Osteoblast (primary cell): ENCODE measurements around the gene DNAH7. TPM values are rescaled to one million over a fixed set of nuclear protein-coding genes. Genes with fewer than 3 reads are reported as not detected.

Experiments used
- DNase-seq: peaks from one replicate; pipeline ENCODE4 v3.0.0; 2011; ENCODE audit warnings: low spot score, mixed read lengths; ENCODE audit not compliant: insufficient read length; ENCODE audit errors: missing footprints
- H2AFZ ChIP-seq: 2 replicates; pipeline ENCODE4 v1.6.0; 2011; ENCODE audit warnings: mild to moderate bottlenecking, low read length
- H3K27ac ChIP-seq: 2 replicates; pipeline ENCODE4 v1.5.1; 2011; ENCODE audit warnings: mild to moderate bottlenecking, low read depth, low read length, moderate library complexity
- H3K27me3 ChIP-seq: 2 replicates; pipeline ENCODE4 v1.6.0; 2012; ENCODE audit warnings: mild to moderate bottlenecking, control low read depth, inconsistent platforms, low read length, moderate library complexity; ENCODE audit not compliant: insufficient read depth
- H3K36me3 ChIP-seq: 2 replicates; pipeline ENCODE4 v1.5.1; 2011; ENCODE audit warnings: mild to moderate bottlenecking, low read length, control low read depth, moderate library complexity; ENCODE audit not compliant: insufficient read depth
- H3K4me1 ChIP-seq: 2 replicates; pipeline ENCODE4 v1.5.1; 2011; ENCODE audit warnings: mild to moderate bottlenecking, low read length, control low read depth, moderate library complexity; ENCODE audit not compliant: insufficient read depth
- H3K4me2 ChIP-seq: 2 replicates; pipeline ENCODE4 v1.6.0; 2011; ENCODE audit warnings: mild to moderate bottlenecking, low read length; ENCODE audit not compliant: insufficient read depth
- H3K4me3 ChIP-seq: fragments of 200-600 bp; sonication (generic); 3 replicates; pipeline ENCODE4 v1.5.1; 2012; ENCODE audit warnings: mild to moderate bottlenecking, low read length, inconsistent platforms; ENCODE audit not compliant: insufficient read depth
- H3K79me2 ChIP-seq: 2 replicates; pipeline ENCODE4 v1.6.0; 2012; ENCODE audit warnings: mild to moderate bottlenecking, low read length, control low read depth, inconsistent platforms; ENCODE audit not compliant: insufficient read depth
- H3K9me3 ChIP-seq: 2 replicates; pipeline ENCODE4 v1.5.1; 2011; ENCODE audit warnings: low read depth, low read length, control low read depth
- H4K20me1 ChIP-seq: 2 replicates; pipeline ENCODE4 v1.6.0; 2012; ENCODE audit warnings: mild to moderate bottlenecking, low read length, control low read depth; ENCODE audit not compliant: insufficient read depth
- total RNA-seq: library from RNA; depleted of rRNA; stranded (reverse); fragments of >200 nt; gene quantifications from 2 replicates; pipeline ENCODE4 v1.2.3, GENCODE V29; 2012
- TF ChIP-seq, protein P1 (sequence below): IDR thresholded peaks from 2 replicates; pipeline ENCODE4 v1.5.1; 2011; ENCODE audit warnings: mild to moderate bottlenecking, low read depth, low read length, moderate library complexity; ENCODE audit errors: extremely low read depth

DNAH7 gene
- total RNA-seq, 1 donor: 2.5 TPM

DNA sequence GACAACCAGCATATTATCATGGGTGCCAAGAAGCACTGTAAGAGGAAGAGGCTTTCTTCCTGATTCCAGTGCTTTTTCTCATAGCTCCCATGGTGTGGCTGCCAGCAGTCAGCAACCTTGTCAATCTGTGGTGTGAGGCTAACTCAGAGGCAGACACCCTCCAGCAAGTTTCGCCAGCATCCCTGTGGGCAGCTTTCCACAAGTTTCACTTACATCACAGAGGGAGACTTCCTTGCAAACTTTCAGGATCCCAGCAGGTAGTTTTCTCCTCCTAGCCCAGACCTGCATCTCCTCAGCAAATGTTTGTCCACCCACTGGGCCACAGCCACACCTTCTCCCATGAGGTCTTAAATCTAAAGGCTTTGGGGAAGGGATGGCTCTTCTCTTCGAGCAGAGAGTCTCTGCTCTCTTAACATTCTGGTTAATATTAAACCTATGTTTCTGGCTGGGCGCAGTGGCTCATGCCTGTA lies 9.1 kb downstream of the DNAH7 start:
- H4K20me1 ChIP-seq: no peaks in the 10 kb centered on the region
- no peak overlapping the region for H3K27ac ChIP-seq
- no peak for DNase-seq
- no peaks in the 10 kb centered on the region for H3K36me3 ChIP-seq
- no peaks in the 10 kb centered on the region for H3K4me1 ChIP-seq
- H3K27me3 ChIP-seq: no peaks in the 10 kb centered on the region
- H3K9me3 ChIP-seq: no peaks in the 10 kb centered on the region
- H3K79me2 ChIP-seq: no peaks in the 10 kb centered on the region
- H3K4me3 ChIP-seq: no peak overlapping the region
- no peak overlapping the region for H2AFZ ChIP-seq
- H3K4me2 ChIP-seq: no peak overlapping the region
- TF ChIP-seq, protein P1, sequence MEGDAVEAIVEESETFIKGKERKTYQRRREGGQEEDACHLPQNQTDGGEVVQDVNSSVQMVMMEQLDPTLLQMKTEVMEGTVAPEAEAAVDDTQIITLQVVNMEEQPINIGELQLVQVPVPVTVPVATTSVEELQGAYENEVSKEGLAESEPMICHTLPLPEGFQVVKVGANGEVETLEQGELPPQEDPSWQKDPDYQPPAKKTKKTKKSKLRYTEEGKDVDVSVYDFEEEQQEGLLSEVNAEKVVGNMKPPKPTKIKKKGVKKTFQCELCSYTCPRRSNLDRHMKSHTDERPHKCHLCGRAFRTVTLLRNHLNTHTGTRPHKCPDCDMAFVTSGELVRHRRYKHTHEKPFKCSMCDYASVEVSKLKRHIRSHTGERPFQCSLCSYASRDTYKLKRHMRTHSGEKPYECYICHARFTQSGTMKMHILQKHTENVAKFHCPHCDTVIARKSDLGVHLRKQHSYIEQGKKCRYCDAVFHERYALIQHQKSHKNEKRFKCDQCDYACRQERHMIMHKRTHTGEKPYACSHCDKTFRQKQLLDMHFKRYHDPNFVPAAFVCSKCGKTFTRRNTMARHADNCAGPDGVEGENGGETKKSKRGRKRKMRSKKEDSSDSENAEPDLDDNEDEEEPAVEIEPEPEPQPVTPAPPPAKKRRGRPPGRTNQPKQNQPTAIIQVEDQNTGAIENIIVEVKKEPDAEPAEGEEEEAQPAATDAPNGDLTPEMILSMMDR: no peak

DNA sequence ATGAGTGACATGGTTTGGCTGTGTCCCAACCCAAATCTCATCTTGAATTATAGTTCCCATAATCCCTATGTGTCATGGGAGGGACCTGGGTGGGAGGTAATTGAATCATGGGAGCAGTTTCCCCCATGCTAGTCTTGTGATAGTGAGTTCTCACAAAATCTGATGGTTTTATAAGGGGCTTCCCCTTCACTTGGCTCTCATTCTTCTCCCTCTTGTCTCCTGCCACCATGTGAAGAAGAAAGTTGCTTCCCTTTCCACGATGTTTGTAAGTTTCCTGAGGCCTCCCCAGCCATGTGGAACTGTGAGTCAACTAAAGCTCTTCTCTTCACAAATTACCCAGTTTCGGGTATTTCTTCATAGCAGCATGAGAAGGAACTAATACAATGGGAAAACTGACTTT lies 14.0 kb downstream of the DNAH7 start:
- H3K4me2 ChIP-seq: no peak overlapping the region
- TF ChIP-seq, protein P1: no peak
- no peak overlapping the region for H3K27ac ChIP-seq
- no peaks in the 10 kb centered on the region for H3K27me3 ChIP-seq
- H3K4me3 ChIP-seq: no peak overlapping the region
- no peak for DNase-seq
- H4K20me1 ChIP-seq: no peaks in the 10 kb centered on the region
- no peaks in the 10 kb centered on the region for H3K4me1 ChIP-seq
- H2AFZ ChIP-seq: no peak overlapping the region
- no peaks in the 10 kb centered on the region for H3K9me3 ChIP-seq
- H3K79me2 ChIP-seq: no peaks in the 10 kb centered on the region
- H3K36me3 ChIP-seq: no peaks in the 10 kb centered on the region

DNA sequence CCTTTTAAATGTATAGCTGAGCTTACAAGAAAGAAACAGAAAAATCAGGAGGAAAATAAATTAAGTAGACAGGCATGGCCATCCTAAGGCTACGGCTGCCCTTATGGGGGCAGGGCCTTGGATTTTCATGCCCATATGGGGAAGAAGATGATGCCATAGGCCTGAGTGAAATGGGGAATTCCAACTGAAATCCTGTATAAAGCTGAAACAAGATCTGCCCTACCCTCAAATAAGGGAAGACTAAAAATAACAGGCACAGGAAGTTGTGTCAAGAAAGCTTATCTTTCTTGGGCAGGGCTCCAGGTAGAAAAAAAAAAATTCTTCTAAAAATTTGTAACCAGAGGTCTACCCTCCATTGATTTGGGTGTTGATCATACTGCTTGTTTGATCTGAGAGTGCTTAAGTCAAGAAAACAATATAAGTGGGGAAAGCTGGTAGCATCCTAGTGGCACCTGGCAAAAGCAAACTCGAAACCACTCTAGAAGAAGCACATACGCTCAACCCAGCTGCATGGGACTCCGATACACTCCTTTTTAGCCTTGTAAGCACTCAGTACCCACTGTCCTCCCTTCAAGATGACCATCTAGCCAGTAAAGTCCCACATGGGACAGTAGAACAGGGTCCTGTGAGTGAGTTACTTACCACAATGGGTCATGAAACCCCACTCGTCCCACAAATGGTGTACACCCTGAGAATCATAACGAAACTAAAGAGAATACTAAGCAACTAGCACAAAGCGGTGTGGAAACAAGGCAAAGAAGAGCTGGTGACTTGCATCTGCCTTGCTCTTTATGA lies 22.3 kb downstream of the DNAH7 start:
- Histone ChIP-seq H3K4me2 (no peak overlapping the region), H3K9me3 (no peaks in the 10 kb centered on the region), H4K20me1 (no peaks in the 10 kb centered on the region), H3K79me2 (no peaks in the 10 kb centered on the region), H3K36me3 (no peaks in the 10 kb centered on the region), H3K27ac (no peak overlapping the region), H3K4me3 (no peak overlapping the region), H2AFZ (peak overlapping the region; percentile 57), H3K4me1 (no peaks in the 10 kb centered on the region), H3K27me3 (no peaks in the 10 kb centered on the region)
- TF ChIP-seq, protein P1: no peak
- DNase-seq: peak; percentile 30

DNA sequence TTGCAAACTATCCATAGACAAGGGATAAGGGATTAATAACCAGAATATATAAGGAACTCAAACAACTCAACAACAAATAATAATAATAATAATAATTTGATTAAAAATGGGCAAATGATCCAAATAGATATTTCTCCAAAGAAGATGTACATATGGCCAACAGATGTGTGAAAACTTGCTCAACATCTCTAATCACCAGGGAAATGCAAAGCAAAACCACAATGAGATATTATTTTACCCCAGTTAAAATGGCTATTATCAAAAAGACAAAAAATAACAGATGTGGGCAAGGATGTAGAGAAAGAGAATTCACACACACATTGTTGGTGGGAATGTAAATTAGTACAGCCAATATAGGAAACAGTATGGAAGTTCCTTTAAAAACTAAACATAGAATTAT lies 26.9 kb downstream of the DNAH7 start:
- no peaks in the 10 kb centered on the region for H3K79me2 ChIP-seq
- TF ChIP-seq, protein P1: no peak
- no peaks in the 10 kb centered on the region for H3K36me3 ChIP-seq
- no peak for DNase-seq
- no peaks in the 10 kb centered on the region for H3K4me1 ChIP-seq
- no peaks in the 10 kb centered on the region for H4K20me1 ChIP-seq
- no peak overlapping the region for H2AFZ ChIP-seq
- no peak overlapping the region for H3K27ac ChIP-seq
- H3K4me2 ChIP-seq: no peak overlapping the region
- no peaks in the 10 kb centered on the region for H3K9me3 ChIP-seq
- H3K4me3 ChIP-seq: no peak overlapping the region
- H3K27me3 ChIP-seq: no peaks in the 10 kb centered on the region
